Naive thymus-derived CD4-positive, alpha-beta T cell (primary cell): Measurements from ENCODE around the gene FGF1. TPM values are rescaled to one million over a fixed set of nuclear protein-coding genes. Genes with fewer than 3 reads are reported as not detected.

Experiments
- ATAC-seq: fragments of 150-1000 bp; cut with Tn5 transposase; 2 replicates; pipeline ENCODE4 v1.10.0; 2021; ENCODE audit warnings: mild to moderate bottlenecking, moderate library complexity
- CTCF ChIA-PET: fragments of 350-600 bp; sonication (Branson Sonifier 250); formaldehyde crosslinking; loops from one replicate; lab custom pipeline; 2021; ENCODE audit warnings: antibody characterized with exemption; lab: Charles Lee
- POLR2A ChIA-PET: fragments of 350-600 bp; sonication (Branson Sonifier 250); formaldehyde crosslinking; loops from one replicate; lab custom pipeline; 2021; ENCODE audit warnings: antibody characterized with exemption, inconsistent platforms; lab: Charles Lee
- DNase-seq, 9 donors: peaks; one replicate each; pipeline versions ENCODE4 v3.0.0 to v3.0.0-alpha.2; 2020 to 2022; ENCODE audit warnings: mixed read lengths in 1 of 9
- H3K27ac ChIP-seq: one replicate; pipeline ENCODE4 v1.7.0; 2013; ENCODE audit warnings: mild to moderate bottlenecking, low read depth, low read length, moderate library complexity
- H3K27me3 ChIP-seq, 2 donors: one replicate each; pipeline ENCODE4 v1.7.0; 2013; ENCODE audit warnings: low read length in 2 of 2, mild to moderate bottlenecking in 2 of 2, moderate library complexity in 2 of 2; ENCODE audit not compliant: control insufficient read depth in 2 of 2, insufficient read depth in 2 of 2
- H3K36me3 ChIP-seq, 3 experiments: 1 replicate in 2 of 3; 2 replicates in 1 of 3; pipeline ENCODE4 v1.7.0; 2013; ENCODE audit warnings: low read length in 3 of 3, mild to moderate bottlenecking in 3 of 3, moderate library complexity in 1 of 3; ENCODE audit not compliant: insufficient read depth in 3 of 3, control insufficient read depth in 2 of 3
- H3K4me1 ChIP-seq, 2 donors: one replicate each; pipeline ENCODE4 v1.7.0; 2013; ENCODE audit warnings: low read length in 2 of 2, mild to moderate bottlenecking in 2 of 2, moderate library complexity in 1 of 2; ENCODE audit not compliant: control insufficient read depth in 2 of 2, insufficient read depth in 2 of 2
- H3K4me3 ChIP-seq: 2 replicates; pipeline ENCODE4 v1.7.0; 2013; ENCODE audit warnings: mild to moderate bottlenecking, low read length
- H3K9me3 ChIP-seq, 3 experiments: 1 replicate in 2 of 3; 2 replicates in 1 of 3; pipeline ENCODE4 v1.7.0; 2013; ENCODE audit warnings: low read length in 3 of 3; ENCODE audit not compliant: control insufficient read depth in 2 of 3
- H3K27ac Mint-ChIP-seq, 9 donors: one replicate each; pipeline ENCODE4 v1.8.0; 2020 to 2022; ENCODE audit warnings: mixed read lengths in 9 of 9, mild to moderate bottlenecking in 8 of 9, moderate library complexity in 5 of 9, inconsistent platforms in 2 of 9
- H3K27me3 Mint-ChIP-seq, 5 donors: one replicate each; pipeline ENCODE4 v1.8.0; 2021 to 2022; ENCODE audit warnings: mixed read lengths in 5 of 5, mild to moderate bottlenecking in 1 of 5
- H3K36me3 Mint-ChIP-seq, 5 donors: one replicate each; pipeline ENCODE4 v1.8.0; 2020 to 2022; ENCODE audit warnings: mixed read lengths in 5 of 5, mild to moderate bottlenecking in 3 of 5, inconsistent platforms in 1 of 5
- H3K4me1 Mint-ChIP-seq, 7 donors: one replicate each; pipeline ENCODE4 v1.8.0; 2020 to 2022; ENCODE audit warnings: mixed read lengths in 7 of 7, mild to moderate bottlenecking in 3 of 7, inconsistent platforms in 1 of 7
- H3K4me3 Mint-ChIP-seq, 10 donors: one replicate each; pipeline ENCODE4 v1.8.0; 2020 to 2022; ENCODE audit warnings: mild to moderate bottlenecking in 10 of 10, mixed read lengths in 10 of 10, moderate library complexity in 6 of 10, inconsistent platforms in 2 of 10
- H3K9me3 Mint-ChIP-seq, 11 donors: one replicate each; pipeline ENCODE4 v1.8.0; 2020 to 2022; ENCODE audit warnings: mixed read lengths in 11 of 11, mild to moderate bottlenecking in 4 of 11, inconsistent platforms in 1 of 11, moderate library complexity in 1 of 11
- intact Hi-C, 2 donors: fragments of 100-400 bp; cut with micrococcal nuclease; formaldehyde crosslinking; loops; one replicate each; pipeline ENCODE4 v1.15.1; 2023
- polyA plus RNA-seq, 2 donors: library from polyadenylated mRNA; unstranded; fragments of 300-500 nt; fragmentation: Illumina TruSeq; gene quantifications; one replicate each; pipeline ENCODE4 v1.2.3, GENCODE V29; 2021
- total RNA-seq, 6 experiments: library from RNA in 5 of 6; stranded (reverse) in 5 of 6; gene quantifications; 1 replicate in 5 of 6; 2 replicates in 1 of 6; pipeline ENCODE4 v1.2.3 and lab custom pipeline; 2021 to 2026

Gene FGF1
- total and polyA plus RNA-seq, 7 experiments from 2014 or later: not detected

- ATAC-seq (no peak), DNase-seq (no peak)
- Mint-ChIP-seq H3K4me3 (no peak overlapping the region), H3K27ac (no peak overlapping the region), H3K27me3 (peaks cover 10 to 38% (median 21%) of the 10 kb centered on the region in 5 donors), H3K9me3 (peaks cover 0 to 1% (median 0%) of the 10 kb centered on the region in 11 donors), H3K36me3 (peaks cover 0 to 3% (median 0%) of the 10 kb centered on the region in 5 donors), H3K4me1 (no peaks in the 10 kb centered on the region)
- no peak overlapping the region for H3K4me3 ChIP-seq
- ChIA-PET CTCF (no interaction called here), POLR2A (no interaction called here)
- H3K27ac ChIP-seq: no peak overlapping the region
- H3K27me3 ChIP-seq: peaks cover 0 to 5% of the 10 kb centered on the region in 2 donors
- intact Hi-C loops: no loop called here
- no peaks in the 10 kb centered on the region for H3K9me3 ChIP-seq
- no peaks in the 10 kb centered on the region for H3K4me1 ChIP-seq
- H3K36me3 ChIP-seq: no peaks in the 10 kb centered on the region
Measured at GRCh38 chr5:142602720-142603245, 83.1 kb downstream of the FGF1 start.

GRCh38 chr5:142601432-142601831 lies 84.5 kb downstream of the FGF1 start:
- ATAC-seq (no peak), DNase-seq (no peak)
- no peak overlapping the region for H3K4me3 ChIP-seq
- CTCF ChIA-PET: no interaction called here
- Mint-ChIP-seq H3K4me1 (no peaks in the 10 kb centered on the region), H3K27ac (no peak overlapping the region), H3K9me3 (no peaks in the 10 kb centered on the region), H3K4me3 (no peak overlapping the region), H3K36me3 (peaks cover 0 to 3% (median 0%) of the 10 kb centered on the region in 5 donors), H3K27me3 (peaks cover 4 to 43% (median 21%) of the 10 kb centered on the region in 5 donors)
- peaks cover 0 to 5% of the 10 kb centered on the region in 2 donors for H3K27me3 ChIP-seq
- H3K4me1 ChIP-seq: no peaks in the 10 kb centered on the region
- no peaks in the 10 kb centered on the region for H3K36me3 ChIP-seq
- H3K9me3 ChIP-seq: no peaks in the 10 kb centered on the region
- POLR2A ChIA-PET: no interaction called here
- no peak overlapping the region for H3K27ac ChIP-seq
- intact Hi-C loops: no loop called here

GRCh38 chr5:142600611-142601358 lies 85.1 kb downstream of the FGF1 start:
- CTCF ChIA-PET: no interaction called here

GRCh38 chr5:142600092-142600491 lies 85.8 kb downstream of the FGF1 start:
- POLR2A ChIA-PET: no interaction called here
- Mint-ChIP-seq H3K36me3 (no peaks in the 10 kb centered on the region), H3K4me1 (no peaks in the 10 kb centered on the region), H3K27me3 (peaks cover 4 to 44% (median 28%) of the 10 kb centered on the region in 5 donors), H3K9me3 (no peaks in the 10 kb centered on the region), H3K4me3 (no peak overlapping the region), H3K27ac (no peak overlapping the region)
- DNase-seq (no peak), ATAC-seq (no peak)
- Histone ChIP-seq H3K9me3 (no peaks in the 10 kb centered on the region), H3K4me1 (no peaks in the 10 kb centered on the region), H3K4me3 (no peak overlapping the region), H3K36me3 (no peaks in the 10 kb centered on the region), H3K27me3 (peaks cover 0 to 5% of the 10 kb centered on the region in 2 donors), H3K27ac (no peak overlapping the region)
- CTCF ChIA-PET: no interaction called here
- intact Hi-C loops: no loop called here

More at GRCh38 chr5:142600611-142601358, 85.1 kb downstream of the FGF1 start:
- Mint-ChIP-seq H3K4me1 (no peaks in the 10 kb centered on the region), H3K27me3 (peaks cover 4 to 43% (median 21%) of the 10 kb centered on the region in 5 donors), H3K36me3 (peaks cover 0 to 3% (median 0%) of the 10 kb centered on the region in 5 donors), H3K27ac (peak overlapping the region in 1 of 9 donors; percentile 38), H3K4me3 (no peak overlapping the region), H3K9me3 (no peaks in the 10 kb centered on the region)
- H3K27ac ChIP-seq: no peak overlapping the region
- POLR2A ChIA-PET: no interaction called here
- ATAC-seq (no peak), DNase-seq (no peak)
- no peaks in the 10 kb centered on the region for H3K36me3 ChIP-seq
- no peaks in the 10 kb centered on the region for H3K9me3 ChIP-seq
- no peak overlapping the region for H3K4me3 ChIP-seq
- H3K4me1 ChIP-seq: no peaks in the 10 kb centered on the region
- intact Hi-C loops: no loop called here
- peaks cover 0 to 5% of the 10 kb centered on the region in 2 donors for H3K27me3 ChIP-seq

- H3K4me1 ChIP-seq: no peaks in the 10 kb centered on the region
- H3K27ac Mint-ChIP-seq: no peak overlapping the region
- peaks cover 0 to 3% (median 0%) of the 10 kb centered on the region in 11 donors for H3K9me3 Mint-ChIP-seq
- H3K4me3 ChIP-seq: no peak overlapping the region
- POLR2A ChIA-PET: no interaction called here
- no peak overlapping the region for H3K27ac ChIP-seq
- ATAC-seq (no peak), DNase-seq (no peak)
- H3K27me3 ChIP-seq: no peaks in the 10 kb centered on the region
- H3K36me3 Mint-ChIP-seq: no peaks in the 10 kb centered on the region
- H3K27me3 Mint-ChIP-seq: peaks cover 4 to 49% (median 22%) of the 10 kb centered on the region in 5 donors
- no peaks in the 10 kb centered on the region for H3K36me3 ChIP-seq
- no peaks in the 10 kb centered on the region for H3K9me3 ChIP-seq
- intact Hi-C loops: no loop called here
- CTCF ChIA-PET: no interaction called here
- no peak overlapping the region for H3K4me3 Mint-ChIP-seq
- H3K4me1 Mint-ChIP-seq: no peaks in the 10 kb centered on the region
Measured at GRCh38 chr5:142598338-142598700, 87.6 kb downstream of the FGF1 start.

- DNase-seq: no peak
- Mint-ChIP-seq H3K27ac (no peak overlapping the region), H3K36me3 (no peaks in the 10 kb centered on the region), H3K27me3 (peaks cover 2 to 53% (median 20%) of the 10 kb centered on the region in 5 donors), H3K4me1 (no peaks in the 10 kb centered on the region), H3K4me3 (no peak overlapping the region), H3K9me3 (peaks cover 0 to 3% (median 0%) of the 10 kb centered on the region in 11 donors)
- H3K9me3 ChIP-seq: no peaks in the 10 kb centered on the region
- H3K27ac ChIP-seq: no peak overlapping the region
- ChIA-PET POLR2A (no interaction called here), CTCF (no interaction called here)
- no peak for ATAC-seq
- intact Hi-C loops: no loop called here
- no peaks in the 10 kb centered on the region for H3K27me3 ChIP-seq
- no peaks in the 10 kb centered on the region for H3K4me1 ChIP-seq
- H3K36me3 ChIP-seq: no peaks in the 10 kb centered on the region
- H3K4me3 ChIP-seq: no peak overlapping the region
Measured at GRCh38 chr5:142597546-142598337, 88.1 kb downstream of the FGF1 start.
